ENCODE results near the gene EHD3. TPM values are rescaled to one million over a fixed set of nuclear protein-coding genes. Genes with fewer than 3 reads are reported as not detected.

EHD3 gene
- total and polyA plus RNA-seq, 10 of the 15 experiments (the other 5 are each of a cell fraction or from before 2014, with no cell fraction given) = 1.1 to 10.9 (median 8.2) TPM

DNA sequence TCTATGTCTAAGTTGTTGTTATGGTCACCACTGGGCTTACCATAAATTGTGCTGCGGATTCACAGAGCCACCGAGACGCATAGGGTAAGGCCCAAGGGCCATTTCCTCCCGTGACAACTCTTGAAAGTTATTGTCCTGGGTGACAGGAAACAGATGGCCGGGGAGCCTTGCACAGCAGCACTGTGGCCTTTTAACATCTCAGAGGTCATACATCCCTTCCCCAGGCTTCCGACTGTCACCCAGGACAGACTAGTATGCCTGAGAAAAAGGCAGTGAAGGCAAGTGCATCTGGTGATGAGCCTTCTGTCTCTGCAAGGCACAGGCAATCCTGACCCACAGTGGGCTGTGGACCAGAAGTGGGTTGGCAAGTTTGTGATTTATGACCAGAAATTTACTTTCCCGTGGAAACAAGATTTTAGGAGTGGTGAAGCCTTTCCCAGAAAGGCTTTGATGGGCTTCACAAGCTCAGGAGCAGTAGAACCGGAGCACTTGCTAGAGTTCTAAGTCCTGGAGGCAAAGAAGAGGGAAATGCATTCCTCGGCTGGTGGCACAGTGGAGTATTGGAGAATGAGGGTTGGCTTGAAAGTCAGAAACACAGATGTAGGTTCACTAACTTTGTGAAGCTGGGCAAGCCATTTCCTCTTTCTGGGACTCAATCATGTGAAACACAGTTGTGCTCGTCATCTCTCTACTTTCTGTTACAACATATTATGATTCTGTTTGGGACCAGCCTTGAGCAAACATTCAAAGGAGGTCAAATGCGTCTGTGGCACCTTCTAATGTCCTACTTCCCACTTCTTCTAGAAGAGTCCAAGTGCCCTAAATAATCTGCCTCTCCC is 14.6 kb upstream of the EHD3 start (continued):
- TF ChIP-seq, protein P1, sequence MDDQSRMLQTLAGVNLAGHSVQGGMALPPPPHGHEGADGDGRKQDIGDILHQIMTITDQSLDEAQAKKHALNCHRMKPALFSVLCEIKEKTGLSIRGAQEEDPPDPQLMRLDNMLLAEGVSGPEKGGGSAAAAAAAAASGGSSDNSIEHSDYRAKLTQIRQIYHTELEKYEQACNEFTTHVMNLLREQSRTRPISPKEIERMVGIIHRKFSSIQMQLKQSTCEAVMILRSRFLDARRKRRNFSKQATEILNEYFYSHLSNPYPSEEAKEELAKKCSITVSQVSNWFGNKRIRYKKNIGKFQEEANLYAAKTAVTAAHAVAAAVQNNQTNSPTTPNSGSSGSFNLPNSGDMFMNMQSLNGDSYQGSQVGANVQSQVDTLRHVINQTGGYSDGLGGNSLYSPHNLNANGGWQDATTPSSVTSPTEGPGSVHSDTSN (IDR thresholded peaks at IDR 0.05; ENCODE audit: insufficient replicate concordance, low read depth, low read length) = no peak
- TF ChIP-seq, protein P2, sequence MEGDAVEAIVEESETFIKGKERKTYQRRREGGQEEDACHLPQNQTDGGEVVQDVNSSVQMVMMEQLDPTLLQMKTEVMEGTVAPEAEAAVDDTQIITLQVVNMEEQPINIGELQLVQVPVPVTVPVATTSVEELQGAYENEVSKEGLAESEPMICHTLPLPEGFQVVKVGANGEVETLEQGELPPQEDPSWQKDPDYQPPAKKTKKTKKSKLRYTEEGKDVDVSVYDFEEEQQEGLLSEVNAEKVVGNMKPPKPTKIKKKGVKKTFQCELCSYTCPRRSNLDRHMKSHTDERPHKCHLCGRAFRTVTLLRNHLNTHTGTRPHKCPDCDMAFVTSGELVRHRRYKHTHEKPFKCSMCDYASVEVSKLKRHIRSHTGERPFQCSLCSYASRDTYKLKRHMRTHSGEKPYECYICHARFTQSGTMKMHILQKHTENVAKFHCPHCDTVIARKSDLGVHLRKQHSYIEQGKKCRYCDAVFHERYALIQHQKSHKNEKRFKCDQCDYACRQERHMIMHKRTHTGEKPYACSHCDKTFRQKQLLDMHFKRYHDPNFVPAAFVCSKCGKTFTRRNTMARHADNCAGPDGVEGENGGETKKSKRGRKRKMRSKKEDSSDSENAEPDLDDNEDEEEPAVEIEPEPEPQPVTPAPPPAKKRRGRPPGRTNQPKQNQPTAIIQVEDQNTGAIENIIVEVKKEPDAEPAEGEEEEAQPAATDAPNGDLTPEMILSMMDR (IDR thresholded peaks at IDR 0.05 in 2 of 3, conservative IDR thresholded peaks at IDR 0.05 in 1 of 3; ENCODE audit: control insufficient read depth in 2 of 3, extremely low read depth in 1 of 3, insufficient read depth in 1 of 3, low read depth in 3 of 3, low read length in 3 of 3) = no peak
- TF ChIP-seq, protein P3, sequence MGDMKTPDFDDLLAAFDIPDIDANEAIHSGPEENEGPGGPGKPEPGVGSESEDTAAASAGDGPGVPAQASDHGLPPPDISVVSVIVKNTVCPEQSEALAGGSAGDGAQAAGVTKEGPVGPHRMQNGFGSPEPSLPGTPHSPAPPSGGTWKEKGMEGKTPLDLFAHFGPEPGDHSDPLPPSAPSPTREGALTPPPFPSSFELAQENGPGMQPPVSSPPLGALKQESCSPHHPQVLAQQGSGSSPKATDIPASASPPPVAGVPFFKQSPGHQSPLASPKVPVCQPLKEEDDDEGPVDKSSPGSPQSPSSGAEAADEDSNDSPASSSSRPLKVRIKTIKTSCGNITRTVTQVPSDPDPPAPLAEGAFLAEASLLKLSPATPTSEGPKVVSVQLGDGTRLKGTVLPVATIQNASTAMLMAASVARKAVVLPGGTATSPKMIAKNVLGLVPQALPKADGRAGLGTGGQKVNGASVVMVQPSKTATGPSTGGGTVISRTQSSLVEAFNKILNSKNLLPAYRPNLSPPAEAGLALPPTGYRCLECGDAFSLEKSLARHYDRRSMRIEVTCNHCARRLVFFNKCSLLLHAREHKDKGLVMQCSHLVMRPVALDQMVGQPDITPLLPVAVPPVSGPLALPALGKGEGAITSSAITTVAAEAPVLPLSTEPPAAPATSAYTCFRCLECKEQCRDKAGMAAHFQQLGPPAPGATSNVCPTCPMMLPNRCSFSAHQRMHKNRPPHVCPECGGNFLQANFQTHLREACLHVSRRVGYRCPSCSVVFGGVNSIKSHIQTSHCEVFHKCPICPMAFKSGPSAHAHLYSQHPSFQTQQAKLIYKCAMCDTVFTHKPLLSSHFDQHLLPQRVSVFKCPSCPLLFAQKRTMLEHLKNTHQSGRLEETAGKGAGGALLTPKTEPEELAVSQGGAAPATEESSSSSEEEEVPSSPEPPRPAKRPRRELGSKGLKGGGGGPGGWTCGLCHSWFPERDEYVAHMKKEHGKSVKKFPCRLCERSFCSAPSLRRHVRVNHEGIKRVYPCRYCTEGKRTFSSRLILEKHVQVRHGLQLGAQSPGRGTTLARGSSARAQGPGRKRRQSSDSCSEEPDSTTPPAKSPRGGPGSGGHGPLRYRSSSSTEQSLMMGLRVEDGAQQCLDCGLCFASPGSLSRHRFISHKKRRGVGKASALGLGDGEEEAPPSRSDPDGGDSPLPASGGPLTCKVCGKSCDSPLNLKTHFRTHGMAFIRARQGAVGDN (IDR thresholded peaks at IDR 0.05) = peak; percentile 46; the same call in 1 of the 2 replicates
- TF ChIP-seq, protein P4, sequence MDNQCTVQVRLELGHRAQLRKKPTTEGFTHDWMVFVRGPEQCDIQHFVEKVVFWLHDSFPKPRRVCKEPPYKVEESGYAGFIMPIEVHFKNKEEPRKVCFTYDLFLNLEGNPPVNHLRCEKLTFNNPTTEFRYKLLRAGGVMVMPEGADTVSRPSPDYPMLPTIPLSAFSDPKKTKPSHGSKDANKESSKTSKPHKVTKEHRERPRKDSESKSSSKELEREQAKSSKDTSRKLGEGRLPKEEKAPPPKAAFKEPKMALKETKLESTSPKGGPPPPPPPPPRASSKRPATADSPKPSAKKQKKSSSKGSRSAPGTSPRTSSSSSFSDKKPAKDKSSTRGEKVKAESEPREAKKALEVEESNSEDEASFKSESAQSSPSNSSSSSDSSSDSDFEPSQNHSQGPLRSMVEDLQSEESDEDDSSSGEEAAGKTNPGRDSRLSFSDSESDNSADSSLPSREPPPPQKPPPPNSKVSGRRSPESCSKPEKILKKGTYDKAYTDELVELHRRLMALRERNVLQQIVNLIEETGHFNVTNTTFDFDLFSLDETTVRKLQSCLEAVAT (IDR thresholded peaks at IDR 0.05) = 0 out of 2 replicates have a peak, but pooled peaks have one; percentile 46
- no peak for TF ChIP-seq STAT1 (conservative IDR thresholded peaks at IDR 0.05)
- TF ChIP-seq BACH1 (IDR thresholded peaks at IDR 0.05; ENCODE audit: borderline replicate concordance) = 0 out of 2 replicates have a peak, but pooled peaks have one; percentile 34
- TF ChIP-seq, protein P5, sequence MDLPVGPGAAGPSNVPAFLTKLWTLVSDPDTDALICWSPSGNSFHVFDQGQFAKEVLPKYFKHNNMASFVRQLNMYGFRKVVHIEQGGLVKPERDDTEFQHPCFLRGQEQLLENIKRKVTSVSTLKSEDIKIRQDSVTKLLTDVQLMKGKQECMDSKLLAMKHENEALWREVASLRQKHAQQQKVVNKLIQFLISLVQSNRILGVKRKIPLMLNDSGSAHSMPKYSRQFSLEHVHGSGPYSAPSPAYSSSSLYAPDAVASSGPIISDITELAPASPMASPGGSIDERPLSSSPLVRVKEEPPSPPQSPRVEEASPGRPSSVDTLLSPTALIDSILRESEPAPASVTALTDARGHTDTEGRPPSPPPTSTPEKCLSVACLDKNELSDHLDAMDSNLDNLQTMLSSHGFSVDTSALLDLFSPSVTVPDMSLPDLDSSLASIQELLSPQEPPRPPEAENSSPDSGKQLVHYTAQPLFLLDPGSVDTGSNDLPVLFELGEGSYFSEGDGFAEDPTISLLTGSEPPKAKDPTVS (IDR thresholded peaks at IDR 0.05; ENCODE audit: low read depth, low read length) = no peak
- peak; percentile 34 to 69; a peak in 1 of 4 replicates for TF ChIP-seq IKZF2 (IDR thresholded peaks at IDR 0.05)
- no peak for TF ChIP-seq ZNF207 (IDR thresholded peaks at IDR 0.05; ENCODE audit: borderline replicate concordance)
- TF ChIP-seq TAF1 (IDR thresholded peaks at IDR 0.05; ENCODE audit: borderline replicate concordance, low read depth, low read length) = no peak
- no peak for TF ChIP-seq ZNF24 (IDR thresholded peaks at IDR 0.05)
- no peak for TF ChIP-seq BMI1 (IDR thresholded peaks at IDR 0.05; ENCODE audit: borderline replicate concordance)
- TF ChIP-seq FOXK2 (IDR thresholded peaks at IDR 0.05) = no peak
- TF ChIP-seq, protein P6, sequence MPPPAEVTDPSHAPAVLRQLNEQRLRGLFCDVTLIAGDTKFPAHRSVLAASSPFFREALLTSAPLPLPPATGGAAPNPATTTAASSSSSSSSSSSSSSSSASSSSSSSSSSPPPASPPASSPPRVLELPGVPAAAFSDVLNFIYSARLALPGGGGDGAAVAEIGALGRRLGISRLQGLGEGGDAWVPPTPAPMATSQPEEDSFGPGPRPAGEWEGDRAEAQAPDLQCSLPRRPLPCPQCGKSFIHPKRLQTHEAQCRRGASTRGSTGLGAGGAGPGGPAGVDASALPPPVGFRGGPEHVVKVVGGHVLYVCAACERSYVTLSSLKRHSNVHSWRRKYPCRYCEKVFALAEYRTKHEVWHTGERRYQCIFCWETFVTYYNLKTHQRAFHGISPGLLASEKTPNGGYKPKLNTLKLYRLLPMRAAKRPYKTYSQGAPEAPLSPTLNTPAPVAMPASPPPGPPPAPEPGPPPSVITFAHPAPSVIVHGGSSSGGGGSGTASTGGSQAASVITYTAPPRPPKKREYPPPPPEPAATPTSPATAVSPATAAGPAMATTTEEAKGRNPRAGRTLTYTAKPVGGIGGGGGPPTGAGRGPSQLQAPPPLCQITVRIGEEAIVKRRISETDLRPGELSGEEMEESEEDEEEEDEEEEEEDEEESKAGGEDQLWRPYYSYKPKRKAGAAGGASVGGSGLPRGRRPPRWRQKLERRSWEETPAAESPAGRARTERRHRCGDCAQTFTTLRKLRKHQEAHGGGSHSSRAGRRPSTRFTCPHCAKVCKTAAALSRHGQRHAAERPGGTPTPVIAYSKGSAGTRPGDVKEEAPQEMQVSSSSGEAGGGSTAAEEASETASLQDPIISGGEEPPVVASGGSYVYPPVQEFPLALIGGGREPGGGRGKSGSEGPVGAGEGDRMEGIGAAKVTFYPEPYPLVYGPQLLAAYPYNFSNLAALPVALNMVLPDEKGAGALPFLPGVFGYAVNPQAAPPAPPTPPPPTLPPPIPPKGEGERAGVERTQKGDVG (CRISPR knock-in tag; IDR thresholded peaks at IDR 0.05) = no peak
